ENCODE measurements around the gene TIGD1.

- TF ChIP-seq, protein P1, sequence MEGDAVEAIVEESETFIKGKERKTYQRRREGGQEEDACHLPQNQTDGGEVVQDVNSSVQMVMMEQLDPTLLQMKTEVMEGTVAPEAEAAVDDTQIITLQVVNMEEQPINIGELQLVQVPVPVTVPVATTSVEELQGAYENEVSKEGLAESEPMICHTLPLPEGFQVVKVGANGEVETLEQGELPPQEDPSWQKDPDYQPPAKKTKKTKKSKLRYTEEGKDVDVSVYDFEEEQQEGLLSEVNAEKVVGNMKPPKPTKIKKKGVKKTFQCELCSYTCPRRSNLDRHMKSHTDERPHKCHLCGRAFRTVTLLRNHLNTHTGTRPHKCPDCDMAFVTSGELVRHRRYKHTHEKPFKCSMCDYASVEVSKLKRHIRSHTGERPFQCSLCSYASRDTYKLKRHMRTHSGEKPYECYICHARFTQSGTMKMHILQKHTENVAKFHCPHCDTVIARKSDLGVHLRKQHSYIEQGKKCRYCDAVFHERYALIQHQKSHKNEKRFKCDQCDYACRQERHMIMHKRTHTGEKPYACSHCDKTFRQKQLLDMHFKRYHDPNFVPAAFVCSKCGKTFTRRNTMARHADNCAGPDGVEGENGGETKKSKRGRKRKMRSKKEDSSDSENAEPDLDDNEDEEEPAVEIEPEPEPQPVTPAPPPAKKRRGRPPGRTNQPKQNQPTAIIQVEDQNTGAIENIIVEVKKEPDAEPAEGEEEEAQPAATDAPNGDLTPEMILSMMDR (conservative IDR thresholded peaks at IDR 0.05 in 1 of 2, IDR thresholded peaks at IDR 0.05 in 1 of 2; ENCODE audit: extremely low read depth in 1 of 2, insufficient read depth in 1 of 2, low read depth in 1 of 2, low read length in 2 of 2), result no peak
- no peak for TF ChIP-seq EZH2 (IDR thresholded peaks at IDR 0.05; ENCODE audit: borderline replicate concordance, low read length)
Measured at GRCh38 chr2:232573771-232574435, 23.5 kb upstream of the TIGD1 start.

Measured in mammary epithelial cell (primary cell).